Natural killer cell (primary cell): ENCODE measurements around the gene CYP4F8. TPM values are rescaled to one million over a fixed set of nuclear protein-coding genes. Genes with fewer than 3 reads are reported as not detected.

Experiments
- ATAC-seq, 3 donors: fragments of 150-1000 bp in 2 of 3; fragments of 200-7000 bp in 1 of 3; cut with Tn5 transposase; 1 replicate in 1 of 3; 2 replicates in 2 of 3; pipeline ENCODE4 v1.10.0; 2021; ENCODE audit warnings: mild to moderate bottlenecking in 2 of 3, moderate library complexity in 2 of 3
- DNase-seq, 2 donors: peaks; one replicate each; pipeline versions ENCODE4 v3.0.0 to v3.0.0-alpha.2; 2013 to 2021; ENCODE audit warnings: mixed read lengths in 1 of 2
- H3K27ac ChIP-seq: one replicate; pipeline ENCODE4 v1.5.1; 2013; ENCODE audit warnings: mild to moderate bottlenecking, low read length
- H3K27me3 ChIP-seq: one replicate; pipeline ENCODE4 v1.6.1; 2013; ENCODE audit warnings: low read length; ENCODE audit not compliant: control insufficient read depth, insufficient read depth
- H3K36me3 ChIP-seq: one replicate; pipeline ENCODE4 v1.6.1; 2013; ENCODE audit warnings: low read length; ENCODE audit not compliant: control insufficient read depth, insufficient read depth
- H3K4me1 ChIP-seq: one replicate; pipeline ENCODE4 v1.6.1; 2013; ENCODE audit warnings: low read length; ENCODE audit not compliant: control insufficient read depth, insufficient read depth
- H3K4me3 ChIP-seq: one replicate; pipeline ENCODE4 v1.5.1; 2013; ENCODE audit warnings: low read length
- H3K9me3 ChIP-seq: one replicate; pipeline ENCODE4 v1.6.1; 2013; ENCODE audit warnings: low read length; ENCODE audit not compliant: control insufficient read depth, insufficient read depth
- H3K27ac Mint-ChIP-seq, 2 donors: one replicate each; pipeline ENCODE4 v1.8.0; 2022; ENCODE audit warnings: mild to moderate bottlenecking in 2 of 2, mixed read lengths in 2 of 2, moderate library complexity in 1 of 2
- H3K27me3 Mint-ChIP-seq, 2 donors: one replicate each; pipeline ENCODE4 v1.8.0; 2022; ENCODE audit warnings: low read depth in 2 of 2, mixed read lengths in 2 of 2
- H3K36me3 Mint-ChIP-seq: one replicate; pipeline ENCODE4 v1.8.0; 2022; ENCODE audit warnings: mixed read lengths
- H3K4me1 Mint-ChIP-seq, 2 donors: one replicate each; pipeline ENCODE4 v1.8.0; 2022; ENCODE audit warnings: mixed read lengths in 2 of 2
- H3K4me3 Mint-ChIP-seq: one replicate; pipeline ENCODE4 v1.8.0; 2022; ENCODE audit warnings: mild to moderate bottlenecking, moderate library complexity, mixed read lengths
- H3K9me3 Mint-ChIP-seq, 2 donors: one replicate each; pipeline ENCODE4 v1.8.0; 2022; ENCODE audit warnings: mixed read lengths in 2 of 2
- WGBS: methylation state at CpG from one replicate; pipeline ENCODE4 v1.1.7; 2013; ENCODE audit warnings: missing lambda C conversion rate; ENCODE audit not compliant: insufficient coverage; 5-methylcytosine and 5-hydroxymethylcytosine counted together
- intact Hi-C: fragments of 100-400 bp; cut with micrococcal nuclease; formaldehyde crosslinking; loops from one replicate; pipeline ENCODE4 v1.14.2; 2022
- total RNA-seq, 4 donors: library from RNA; stranded (reverse); fragments of 120-200 nt in 1 of 4; gene quantifications; one replicate each; pipeline versions ENCODE4 v1.2.3 to v1.2.4, GENCODE V29; 2013 to 2022
- TF ChIP-seq, protein P1 (sequence below): fragments of 200-600 bp; IDR thresholded peaks from one replicate; pipeline ENCODE4 v1.8.0; 2022; ENCODE audit warnings: antibody characterized with exemption

CYP4F8 gene
- total RNA-seq, 3 donors from 2014 or later (not counting 1 experiment from before 2014, with no cell fraction given): not detected

DNA sequence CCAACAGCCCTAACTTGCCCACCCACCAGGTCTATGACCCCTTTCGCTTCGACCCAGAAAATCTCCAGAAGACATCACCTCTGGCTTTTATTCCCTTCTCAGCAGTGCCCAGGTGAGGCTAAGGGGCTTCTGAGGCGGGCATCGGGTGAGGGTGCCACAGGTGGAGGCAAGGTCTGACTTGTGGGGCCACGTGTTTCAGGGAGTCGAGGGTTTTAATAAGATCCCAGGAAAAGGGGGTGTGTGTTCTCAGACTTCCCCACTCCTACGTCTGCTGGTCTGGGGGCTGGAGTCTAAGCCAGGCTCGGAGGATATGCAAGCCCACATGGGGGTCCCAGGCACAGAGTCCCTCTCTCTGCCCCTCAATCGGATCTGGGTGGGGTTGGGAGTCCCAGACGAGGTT, 30.9 kb upstream of the CYP4F8 start:
- TF ChIP-seq, protein P1, sequence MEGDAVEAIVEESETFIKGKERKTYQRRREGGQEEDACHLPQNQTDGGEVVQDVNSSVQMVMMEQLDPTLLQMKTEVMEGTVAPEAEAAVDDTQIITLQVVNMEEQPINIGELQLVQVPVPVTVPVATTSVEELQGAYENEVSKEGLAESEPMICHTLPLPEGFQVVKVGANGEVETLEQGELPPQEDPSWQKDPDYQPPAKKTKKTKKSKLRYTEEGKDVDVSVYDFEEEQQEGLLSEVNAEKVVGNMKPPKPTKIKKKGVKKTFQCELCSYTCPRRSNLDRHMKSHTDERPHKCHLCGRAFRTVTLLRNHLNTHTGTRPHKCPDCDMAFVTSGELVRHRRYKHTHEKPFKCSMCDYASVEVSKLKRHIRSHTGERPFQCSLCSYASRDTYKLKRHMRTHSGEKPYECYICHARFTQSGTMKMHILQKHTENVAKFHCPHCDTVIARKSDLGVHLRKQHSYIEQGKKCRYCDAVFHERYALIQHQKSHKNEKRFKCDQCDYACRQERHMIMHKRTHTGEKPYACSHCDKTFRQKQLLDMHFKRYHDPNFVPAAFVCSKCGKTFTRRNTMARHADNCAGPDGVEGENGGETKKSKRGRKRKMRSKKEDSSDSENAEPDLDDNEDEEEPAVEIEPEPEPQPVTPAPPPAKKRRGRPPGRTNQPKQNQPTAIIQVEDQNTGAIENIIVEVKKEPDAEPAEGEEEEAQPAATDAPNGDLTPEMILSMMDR: no peak
- H3K27me3 Mint-ChIP-seq: peaks cover 15 to 26% of the 10 kb centered on the region in 2 donors
- ATAC-seq (no peak), DNase-seq (no peak)
- Histone ChIP-seq H3K27ac (no peak overlapping the region), H3K4me3 (no peak overlapping the region), H3K27me3 (peaks cover 7% of the 10 kb centered on the region), H3K4me1 (peaks cover 7% of the 10 kb centered on the region), H3K9me3 (no peaks in the 10 kb centered on the region), H3K36me3 (no peaks in the 10 kb centered on the region)
- intact Hi-C loops: loop anchor here (1.0 to 5.0 kb wide), 2 partner anchors 285 to 598 kb away; no protein-coding TSS in a partner anchor
- no peak overlapping the region for H3K27ac Mint-ChIP-seq
- H3K9me3 Mint-ChIP-seq: no peaks in the 10 kb centered on the region
- H3K4me1 Mint-ChIP-seq: peaks cover 6% of the 10 kb centered on the region in 2 donors
- H3K36me3 Mint-ChIP-seq: no peaks in the 10 kb centered on the region
- no peak overlapping the region for H3K4me3 Mint-ChIP-seq
- 48% methylated on average over 10 of the region's 10 CpGs for WGBS

DNA sequence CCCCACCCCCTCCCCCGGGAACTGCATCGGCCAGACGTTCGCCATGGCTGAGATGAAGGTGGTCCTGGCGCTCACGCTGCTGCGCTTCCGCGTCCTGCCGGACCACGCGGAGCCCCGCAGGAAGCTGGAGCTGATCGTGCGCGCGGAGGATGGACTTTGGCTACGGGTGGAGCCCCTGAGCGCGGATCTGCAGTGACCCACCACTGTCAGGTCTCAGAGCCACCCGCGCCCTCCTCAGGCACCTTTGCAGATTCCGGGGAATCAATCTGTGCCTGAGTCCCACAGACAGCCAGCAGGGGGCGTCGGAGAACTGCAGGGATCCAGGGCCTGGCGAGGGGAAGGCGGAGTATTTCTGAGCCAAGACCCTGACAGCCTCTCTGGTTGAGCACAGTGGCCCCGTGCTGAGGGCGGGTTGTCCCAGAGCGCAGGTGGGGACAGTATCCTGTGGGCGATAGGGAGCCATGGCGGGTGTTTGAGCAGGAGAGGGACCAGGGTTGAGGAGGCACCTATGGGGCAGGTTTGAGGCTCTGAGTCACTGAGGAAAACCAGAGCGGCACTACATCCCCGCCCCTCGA, 30.4 kb upstream of the CYP4F8 start:
- no peaks in the 10 kb centered on the region for H3K9me3 ChIP-seq
- H3K4me3 ChIP-seq: no peak overlapping the region
- no peak overlapping the region for H3K27ac ChIP-seq
- peaks cover 7% of the 10 kb centered on the region for H3K27me3 ChIP-seq
- Mint-ChIP-seq H3K4me3 (no peak overlapping the region), H3K4me1 (peaks cover 6% of the 10 kb centered on the region in 2 donors), H3K27ac (no peak overlapping the region), H3K27me3 (peaks cover 15 to 26% of the 10 kb centered on the region in 2 donors), H3K36me3 (no peaks in the 10 kb centered on the region), H3K9me3 (no peaks in the 10 kb centered on the region)
- WGBS: 10% methylated on average over 35 of the region's 35 CpGs
- H3K4me1 ChIP-seq: peaks cover 7% of the 10 kb centered on the region
- intact Hi-C loops: loop anchor here (1.0 to 5.0 kb wide), 2 partner anchors 285 to 598 kb away; no protein-coding TSS in a partner anchor
- TF ChIP-seq, protein P1: peak; percentile 73
- no peaks in the 10 kb centered on the region for H3K36me3 ChIP-seq
- DNase-seq (peak; percentile 78 to 87), ATAC-seq (peak; percentile 89 to 98 (median 89))

DNA sequence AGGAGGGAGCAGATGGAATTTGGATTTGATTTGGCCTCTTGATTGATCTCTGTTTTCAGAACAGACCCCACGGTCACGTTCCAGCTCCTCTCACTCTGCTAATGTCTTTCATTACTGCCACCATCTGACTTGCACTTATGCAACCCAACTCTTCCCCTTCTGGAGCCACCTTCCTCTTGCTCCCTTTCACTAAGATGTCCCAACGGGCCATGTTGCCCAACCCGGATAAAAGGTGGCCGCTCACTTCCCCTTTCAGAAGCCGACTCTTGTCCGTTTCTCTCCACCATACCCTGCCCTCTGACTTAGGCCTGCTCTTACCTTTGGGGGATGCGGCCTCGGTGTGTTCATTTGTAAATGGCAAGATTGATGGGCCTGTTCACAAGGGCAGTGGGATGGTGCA, 27.4 kb upstream of the CYP4F8 start:
- Histone ChIP-seq H3K27ac (no peak overlapping the region), H3K4me1 (peaks cover 7% of the 10 kb centered on the region)
- ATAC-seq: peak in 1 of 3 donors; percentile 62

More for the DNA sequence above, 27.4 kb upstream of the CYP4F8 start:
- intact Hi-C loops: no loop called here
- no peaks in the 10 kb centered on the region for H3K36me3 ChIP-seq
- Mint-ChIP-seq H3K9me3 (no peaks in the 10 kb centered on the region), H3K4me1 (peaks cover 6% of the 10 kb centered on the region in 2 donors), H3K27me3 (peaks cover 22 to 25% of the 10 kb centered on the region in 2 donors), H3K36me3 (no peaks in the 10 kb centered on the region), H3K4me3 (no peak overlapping the region), H3K27ac (no peak overlapping the region)
- H3K27me3 ChIP-seq: peaks cover 7% of the 10 kb centered on the region
- H3K4me3 ChIP-seq: no peak overlapping the region
- peak in 1 of 2 donors; percentile 22 for DNase-seq
- TF ChIP-seq, protein P1: no peak
- H3K9me3 ChIP-seq: no peaks in the 10 kb centered on the region
- 68% methylated on average over 9 of the region's 9 CpGs for WGBS
